ENCODE measurements around the gene TICAM1. TPM values are rescaled to one million over a fixed set of nuclear protein-coding genes. Genes with fewer than 3 reads are reported as not detected.

Gene TICAM1
- total and polyA plus RNA-seq, 2 of the 13 experiments (the other 11 are each of a cell fraction or from before 2014, with no cell fraction given) = 0.33 to 0.95 TPM

GRCh38 chr19:4851551-4852290, 20.2 kb upstream of the TICAM1 start (continued):
- no peak for TF ChIP-seq HNRNPLL (IDR thresholded peaks at IDR 0.05; ENCODE audit: low read depth, low read length, poor library complexity, severe bottlenecking)
- peak; percentile 16 for TF ChIP-seq HNRNPK (IDR thresholded peaks at IDR 0.05; ENCODE audit: low read depth, low read length, poor library complexity, severe bottlenecking)
- TF ChIP-seq, protein P1, sequence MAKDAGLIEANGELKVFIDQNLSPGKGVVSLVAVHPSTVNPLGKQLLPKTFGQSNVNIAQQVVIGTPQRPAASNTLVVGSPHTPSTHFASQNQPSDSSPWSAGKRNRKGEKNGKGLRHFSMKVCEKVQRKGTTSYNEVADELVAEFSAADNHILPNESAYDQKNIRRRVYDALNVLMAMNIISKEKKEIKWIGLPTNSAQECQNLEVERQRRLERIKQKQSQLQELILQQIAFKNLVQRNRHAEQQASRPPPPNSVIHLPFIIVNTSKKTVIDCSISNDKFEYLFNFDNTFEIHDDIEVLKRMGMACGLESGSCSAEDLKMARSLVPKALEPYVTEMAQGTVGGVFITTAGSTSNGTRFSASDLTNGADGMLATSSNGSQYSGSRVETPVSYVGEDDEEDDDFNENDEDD (CRISPR knock-in tag; IDR thresholded peaks at IDR 0.05; ENCODE audit: borderline replicate concordance) = no peak
- no peak for TF ChIP-seq ZNF557 (CRISPR knock-in tag; IDR thresholded peaks at IDR 0.05)
- TF ChIP-seq ZNF777 (CRISPR knock-in tag; IDR thresholded peaks at IDR 0.05) = no peak
- no peak for TF ChIP-seq RFXANK (CRISPR knock-in tag; IDR thresholded peaks at IDR 0.05)
- TF ChIP-seq ZNF782 (CRISPR knock-in tag; IDR thresholded peaks at IDR 0.05; ENCODE audit: borderline replicate concordance) = no peak
- TF ChIP-seq EHMT2 (IDR thresholded peaks at IDR 0.05; ENCODE audit: borderline replicate concordance, low read depth, low read length) = no peak
- no peak for TF ChIP-seq NFE2L2 (IDR thresholded peaks at IDR 0.05; ENCODE audit: low read length)
- 0 out of 2 replicates have a peak, but pooled peaks have one; percentile 49 for TF ChIP-seq MEF2D (CRISPR knock-in tag; IDR thresholded peaks at IDR 0.05)
- no peak for TF ChIP-seq MTF1 (CRISPR knock-in tag; IDR thresholded peaks at IDR 0.05)
- 0 out of 2 replicates have a peak, but pooled peaks have one; percentile 29 for TF ChIP-seq ZNF552 (CRISPR knock-in tag; IDR thresholded peaks at IDR 0.05; ENCODE audit: borderline replicate concordance)
- no peak for TF ChIP-seq STAT6 (CRISPR knock-in tag; IDR thresholded peaks at IDR 0.05; ENCODE audit: borderline replicate concordance)
- TF ChIP-seq, protein P2, sequence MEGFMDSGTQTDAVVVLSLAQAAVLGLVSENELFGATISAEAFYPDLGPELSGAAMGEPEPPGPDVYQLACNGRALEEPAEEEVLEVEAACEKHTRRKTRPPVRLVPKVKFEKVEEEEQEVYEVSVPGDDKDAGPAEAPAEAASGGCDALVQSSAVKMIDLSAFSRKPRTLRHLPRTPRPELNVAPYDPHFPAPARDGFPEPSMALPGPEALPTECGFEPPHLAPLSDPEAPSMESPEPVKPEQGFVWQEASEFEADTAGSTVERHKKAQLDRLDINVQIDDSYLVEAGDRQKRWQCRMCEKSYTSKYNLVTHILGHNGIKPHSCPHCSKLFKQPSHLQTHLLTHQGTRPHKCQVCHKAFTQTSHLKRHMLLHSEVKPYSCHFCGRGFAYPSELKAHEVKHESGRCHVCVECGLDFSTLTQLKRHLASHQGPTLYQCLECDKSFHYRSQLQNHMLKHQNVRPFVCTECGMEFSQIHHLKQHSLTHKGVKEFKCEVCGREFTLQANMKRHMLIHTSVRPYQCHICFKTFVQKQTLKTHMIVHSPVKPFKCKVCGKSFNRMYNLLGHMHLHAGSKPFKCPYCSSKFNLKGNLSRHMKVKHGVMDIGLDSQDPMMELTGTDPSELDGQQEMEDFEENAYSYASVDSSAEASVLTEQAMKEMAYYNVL (CRISPR knock-in tag; IDR thresholded peaks at IDR 0.05; ENCODE audit: borderline replicate concordance) = peak; percentile 35; the same call in 1 of the 2 replicates
- no peak for TF ChIP-seq ARID2 (CRISPR knock-in tag; IDR thresholded peaks at IDR 0.05; ENCODE audit: borderline replicate concordance)
- no peak for TF ChIP-seq REXO4 (CRISPR knock-in tag; IDR thresholded peaks at IDR 0.05; ENCODE audit: borderline replicate concordance)
- no peak for TF ChIP-seq RBM22 (optimal IDR thresholded peaks at IDR 0.05; ENCODE audit: low read length)
- TF ChIP-seq, protein P3, sequence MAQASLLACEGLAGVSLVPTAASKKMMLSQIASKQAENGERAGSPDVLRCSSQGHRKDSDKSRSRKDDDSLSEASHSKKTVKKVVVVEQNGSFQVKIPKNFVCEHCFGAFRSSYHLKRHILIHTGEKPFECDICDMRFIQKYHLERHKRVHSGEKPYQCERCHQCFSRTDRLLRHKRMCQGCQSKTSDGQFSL (CRISPR knock-in tag; IDR thresholded peaks at IDR 0.05) = no peak
- peak; percentile 58; the same call in 1 of the 2 replicates for TF ChIP-seq IRF2 (CRISPR knock-in tag; IDR thresholded peaks at IDR 0.05)
- TF ChIP-seq SETDB1 (CRISPR knock-in tag; IDR thresholded peaks at IDR 0.05; ENCODE audit: borderline replicate concordance) = no peak
- TF ChIP-seq ZBTB25 (CRISPR knock-in tag; IDR thresholded peaks at IDR 0.05) = no peak

All from HepG2 (cell line).